Measurements from ENCODE around the gene DMD.

GRCh38 chrX:31893525-31893924 is 1317.8 kb downstream of the DMD start:
- TF ChIP-seq TCF7 (IDR thresholded peaks at IDR 0.05; ENCODE audit: low read depth) (no peak), CTCF (CRISPR knock-in tag; IDR thresholded peaks at IDR 0.05) (no peak), FOXA3 (CRISPR knock-in tag; IDR thresholded peaks at IDR 0.05) (no peak), GABPA (IDR thresholded peaks at IDR 0.05; ENCODE audit: low read depth, low read length) (no peak), GABPA (CRISPR knock-in tag; IDR thresholded peaks at IDR 0.05; ENCODE audit: low read depth) (no peak), NAIF1 (CRISPR knock-in tag; IDR thresholded peaks at IDR 0.05; ENCODE audit: borderline replicate concordance) (no peak), ZBTB25 (CRISPR knock-in tag; IDR thresholded peaks at IDR 0.05) (no peak), CHD2 (IDR thresholded peaks at IDR 0.05; ENCODE audit: low read depth, low read length) (no peak), NFE2 (CRISPR knock-in tag; IDR thresholded peaks at IDR 0.05) (no peak), AKAP8 (CRISPR knock-in tag; IDR thresholded peaks at IDR 0.05) (no peak), FOXM1 (CRISPR knock-in tag; IDR thresholded peaks at IDR 0.05) (no peak), IRF9 (CRISPR knock-in tag; IDR thresholded peaks at IDR 0.05; ENCODE audit: borderline replicate concordance) (no peak)

Data from HepG2 (cell line).